HCT116 (cell line): ENCODE results near the gene HLA-DRB5.

ENCODE experiments used
- CEBPB ChIP-seq: IDR thresholded peaks from 2 replicates; pipeline ENCODE4 v1.6.1; 2012; ENCODE audit warnings: low read depth
- CTCF ChIP-seq, 3 experiments: fragments of 200-600 bp in 1 of 3; sonication (generic) in 1 of 3; IDR thresholded peaks in 2 of 3; conservative IDR thresholded peaks in 1 of 3; 2 replicates each; pipeline ENCODE4 v1.5.1; 2012 to 2017; ENCODE audit warnings: low read depth in 2 of 3, low read length in 2 of 3, antibody characterized with exemption in 1 of 3, borderline replicate concordance in 1 of 3, control low read depth in 1 of 3, mild to moderate bottlenecking in 1 of 3, mixed read lengths in 1 of 3, mixed run types in 1 of 3, moderate library complexity in 1 of 3; ENCODE audit not compliant: insufficient read depth in 1 of 3
- EZH2 ChIP-seq: fragments of 200-600 bp; sonication (generic); IDR thresholded peaks from 2 replicates; pipeline ENCODE4 v1.6.1; 2017; ENCODE audit warnings: antibody characterized with exemption, mixed run types
- EZH2phosphoT487 ChIP-seq: fragments of 200-600 bp; IDR thresholded peaks from 2 replicates; pipeline ENCODE4 v1.6.1; 2018; ENCODE audit warnings: antibody characterized with exemption, borderline replicate concordance
- MAX ChIP-seq: IDR thresholded peaks from 2 replicates; pipeline ENCODE4 v1.6.1; 2012
- POLR2A ChIP-seq: IDR thresholded peaks from 2 replicates; pipeline ENCODE4 v1.7.0; 2011; ENCODE audit warnings: borderline replicate concordance; ENCODE audit not compliant: insufficient read depth, insufficient read length; ENCODE audit errors: extremely low read depth
- POLR2AphosphoS5 ChIP-seq: IDR thresholded peaks from 2 replicates; pipeline ENCODE4 v1.6.1; 2011; ENCODE audit warnings: mild to moderate bottlenecking, low read depth, low read length, moderate library complexity
- SIN3A ChIP-seq: IDR thresholded peaks from 2 replicates; pipeline ENCODE4 v1.6.1; 2012; ENCODE audit warnings: low read depth
- ZBTB33 ChIP-seq: IDR thresholded peaks from 2 replicates; pipeline ENCODE4 v1.6.1; 2011; ENCODE audit warnings: mild to moderate bottlenecking, low read length, moderate library complexity; ENCODE audit not compliant: insufficient replicate concordance; ENCODE audit errors: extremely low read depth

- TF ChIP-seq POLR2AphosphoS5 (no peak), POLR2A (no peak), CTCF (IDR thresholded peaks at IDR 0.05 in 2 of 3, conservative IDR thresholded peaks at IDR 0.05 in 1 of 3; ENCODE audit: borderline replicate concordance in 1 of 3, insufficient read depth in 1 of 3, low read depth in 2 of 3, low read length in 2 of 3) (no peak), EZH2 (no peak), SIN3A (no peak), EZH2phosphoT487 (no peak), ZBTB33 (no peak), CEBPB (no peak), MAX (no peak)
Measured at GRCh38 chr6:32578962-32579361, 48.9 kb upstream of the HLA-DRB5 start.
